GM12874 (cell line): ENCODE results near the gene KLHL8.
A peak's percentile ranks its signal among the peaks of the same experiment; 100 is the strongest.

Experiments
- TF ChIP-seq, protein P1 (sequence below): IDR thresholded peaks from 2 replicates; pipeline ENCODE4 v1.5.1; 2011; ENCODE audit warnings: low read depth, mild to moderate bottlenecking, control low read depth, low read length, moderate library complexity; ENCODE audit not compliant: insufficient read depth

Gene KLHL8

DNA sequence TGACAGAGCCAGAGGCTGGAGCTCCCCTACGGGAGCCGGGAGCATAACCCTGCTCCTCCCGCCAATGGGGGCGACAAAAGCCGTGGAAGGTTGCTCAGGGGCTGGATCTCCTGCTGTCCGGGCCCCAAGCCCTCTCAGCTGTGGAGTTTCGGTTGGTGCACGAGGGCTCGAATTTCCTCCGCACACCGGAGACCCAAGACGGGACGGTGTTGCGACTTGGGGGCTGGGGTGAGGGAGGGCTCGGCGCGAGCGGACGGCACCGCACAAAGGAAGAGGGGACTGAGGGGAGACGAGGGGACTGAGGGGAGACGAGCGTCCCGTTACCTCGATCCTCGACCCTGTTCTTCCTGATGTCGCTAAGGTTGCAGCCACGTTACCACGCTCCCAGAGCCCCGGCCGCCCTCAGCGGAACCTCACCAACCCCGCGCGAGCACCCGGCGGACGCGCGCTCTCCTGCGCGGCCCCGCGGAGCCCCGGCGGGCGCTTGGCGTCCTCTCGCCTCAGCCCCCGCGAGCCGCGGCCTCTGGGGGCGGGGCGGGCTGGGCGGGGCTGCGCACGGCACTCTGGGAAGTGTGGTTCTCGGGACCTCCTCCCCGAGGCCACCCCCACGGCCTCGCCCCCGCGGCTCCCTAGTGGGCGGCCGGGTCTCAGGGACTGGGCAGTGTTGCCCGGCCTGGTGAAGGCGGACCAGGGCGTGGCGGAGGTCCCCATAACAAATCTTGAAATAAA, at the start of gene KLHL8:
TSS of gene KLHL8 (minus strand) at position 525 of the 729 bp plus-strand sequence. CDS start 25,079 bp downstream, outside the sequence.
- TF ChIP-seq, protein P1, sequence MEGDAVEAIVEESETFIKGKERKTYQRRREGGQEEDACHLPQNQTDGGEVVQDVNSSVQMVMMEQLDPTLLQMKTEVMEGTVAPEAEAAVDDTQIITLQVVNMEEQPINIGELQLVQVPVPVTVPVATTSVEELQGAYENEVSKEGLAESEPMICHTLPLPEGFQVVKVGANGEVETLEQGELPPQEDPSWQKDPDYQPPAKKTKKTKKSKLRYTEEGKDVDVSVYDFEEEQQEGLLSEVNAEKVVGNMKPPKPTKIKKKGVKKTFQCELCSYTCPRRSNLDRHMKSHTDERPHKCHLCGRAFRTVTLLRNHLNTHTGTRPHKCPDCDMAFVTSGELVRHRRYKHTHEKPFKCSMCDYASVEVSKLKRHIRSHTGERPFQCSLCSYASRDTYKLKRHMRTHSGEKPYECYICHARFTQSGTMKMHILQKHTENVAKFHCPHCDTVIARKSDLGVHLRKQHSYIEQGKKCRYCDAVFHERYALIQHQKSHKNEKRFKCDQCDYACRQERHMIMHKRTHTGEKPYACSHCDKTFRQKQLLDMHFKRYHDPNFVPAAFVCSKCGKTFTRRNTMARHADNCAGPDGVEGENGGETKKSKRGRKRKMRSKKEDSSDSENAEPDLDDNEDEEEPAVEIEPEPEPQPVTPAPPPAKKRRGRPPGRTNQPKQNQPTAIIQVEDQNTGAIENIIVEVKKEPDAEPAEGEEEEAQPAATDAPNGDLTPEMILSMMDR = no peak

DNA sequence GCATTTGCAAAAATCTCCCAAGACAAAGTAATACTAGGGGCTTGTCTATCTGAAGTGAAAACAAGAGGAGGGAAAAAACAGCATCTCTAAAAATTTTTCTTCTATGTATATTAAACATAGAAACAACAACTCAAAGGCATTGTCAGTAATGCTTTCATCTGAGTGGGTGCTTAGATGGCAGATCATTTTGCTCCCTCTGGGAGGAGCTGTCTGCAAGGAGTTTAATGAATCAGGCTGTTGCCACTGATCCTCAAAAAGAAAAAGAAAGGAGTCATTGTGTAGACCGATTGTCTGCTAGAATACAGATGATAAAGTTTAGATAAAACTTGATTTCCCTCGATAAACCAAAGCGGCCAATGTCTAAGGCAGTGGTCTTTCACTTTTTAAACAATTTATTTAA, 49.7 kb upstream of the KLHL8 start:
- TF ChIP-seq, protein P1 = 0 out of 2 replicates have a peak, but pooled peaks have one; percentile 5

DNA sequence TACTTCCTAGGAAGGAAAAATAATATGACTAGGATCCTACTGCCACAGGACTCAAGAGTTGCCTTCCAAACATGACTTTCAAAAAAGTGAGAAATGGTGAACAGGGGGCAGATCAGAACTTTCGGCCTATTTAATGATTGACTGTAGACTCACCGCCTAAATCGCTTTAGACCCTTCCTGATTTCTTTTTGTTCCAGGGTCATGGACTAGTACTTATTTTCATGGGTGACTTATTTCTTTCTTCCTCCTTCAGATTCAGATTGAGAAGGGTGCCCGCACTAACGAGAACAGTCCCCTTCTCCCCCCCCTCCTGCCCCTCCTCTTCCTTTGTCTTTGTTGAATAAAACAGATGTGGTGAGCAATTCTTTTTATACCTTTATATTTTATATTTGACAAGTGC, 48.0 kb upstream of the KLHL8 start:
- TF ChIP-seq, protein P1 = no peak

DNA sequence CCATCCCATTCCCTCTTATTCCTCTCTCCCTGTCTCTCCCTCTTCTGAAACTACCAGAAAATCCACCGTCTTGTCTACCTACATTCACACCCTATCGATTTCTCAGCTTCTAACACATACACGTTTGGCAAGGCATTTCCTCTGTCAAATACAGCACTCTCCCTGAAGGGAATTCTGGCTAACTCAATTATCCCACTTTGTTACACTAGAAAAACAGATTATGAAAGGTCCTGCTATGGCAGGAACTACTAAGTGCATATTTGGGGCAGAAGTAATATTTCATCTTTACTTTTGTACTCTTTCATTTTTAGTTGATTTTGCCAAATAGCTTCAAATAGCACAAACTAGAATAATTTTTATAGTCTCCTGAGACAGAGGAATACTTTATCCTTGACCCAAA, 46.6 kb upstream of the KLHL8 start:
- TF ChIP-seq, protein P1 = no peak

DNA sequence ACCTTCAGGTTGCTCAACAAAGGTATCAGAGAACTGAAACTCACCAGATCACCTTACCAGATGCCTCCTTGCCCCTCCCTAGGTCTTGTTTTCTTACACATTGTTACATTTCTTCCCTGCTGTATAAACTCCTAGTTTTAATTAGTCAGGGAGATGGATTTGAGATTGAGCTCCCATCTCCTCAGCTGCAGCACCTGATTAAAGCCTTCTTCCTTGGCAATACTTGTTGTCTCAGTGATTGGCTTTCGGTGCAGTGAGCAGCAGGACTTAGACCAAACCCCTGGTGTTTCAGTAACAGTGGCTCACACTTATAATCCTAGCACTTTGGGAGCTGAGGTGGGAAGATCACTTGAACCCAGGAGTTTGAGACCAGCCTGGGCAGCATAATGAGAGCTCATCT, 42.5 kb upstream of the KLHL8 start:
- TF ChIP-seq, protein P1 = no peak

DNA sequence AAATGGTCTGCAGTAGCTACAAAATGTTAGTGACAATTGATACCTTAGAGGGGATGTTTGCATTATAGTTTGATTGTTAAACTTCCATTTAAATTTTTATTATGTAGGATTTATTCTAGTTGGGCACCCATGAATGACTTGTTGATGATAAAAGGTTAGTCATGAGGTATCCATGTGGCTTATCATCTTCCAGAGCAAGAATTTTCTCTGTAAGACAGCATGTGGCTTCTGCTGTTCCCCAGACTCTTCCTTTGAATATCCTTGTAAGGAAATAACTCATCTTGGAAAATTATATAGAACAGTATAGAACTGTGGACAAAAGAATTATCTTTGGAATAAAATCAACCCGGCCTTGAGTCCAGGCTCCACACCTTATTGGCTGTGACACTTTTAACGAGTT, 40.1 kb upstream of the KLHL8 start:
- TF ChIP-seq, protein P1 = no peak

DNA sequence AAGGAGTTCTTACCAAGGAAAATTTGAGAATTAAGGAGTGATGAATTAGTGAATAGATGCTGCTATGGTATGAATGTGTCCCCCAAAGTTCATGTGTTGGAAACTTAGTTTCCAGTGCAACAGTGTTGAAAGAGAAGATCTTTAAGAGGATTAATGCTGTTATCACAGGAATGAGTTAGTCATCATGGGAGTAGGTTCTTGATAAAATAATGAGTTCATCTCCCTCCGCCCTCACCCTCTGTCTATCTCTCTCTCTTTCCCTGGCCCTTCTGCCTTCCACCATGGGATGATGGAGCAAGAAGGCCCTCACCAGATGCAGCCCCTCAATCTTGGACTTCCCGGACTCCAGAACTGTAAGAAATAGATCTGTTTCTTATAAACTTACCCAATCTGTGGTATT, 38.3 kb upstream of the KLHL8 start:
- TF ChIP-seq, protein P1 = no peak
